RWPE2 (cell line): Measurements from ENCODE around the gene RPGRIP1L.
A peak's percentile ranks its signal among the peaks of the same experiment; 100 is the strongest.

Experiments used
- ATAC-seq: fragments of 200-7000 bp; cut with Tn5 transposase; 3 replicates; pipeline ENCODE4 v1.9.1; 2021; ENCODE audit warnings: low read depth
- DNase-seq: peaks from one replicate; pipeline ENCODE4 v3.0.0-alpha.2; 2020; ENCODE audit warnings: low spot score
- H3K27ac ChIP-seq: fragments of 450-650 bp; 2 replicates; pipeline ENCODE4 v1.5.1; 2017; ENCODE audit warnings: mild to moderate bottlenecking; ENCODE audit not compliant: poor library complexity, severe bottlenecking
- H3K27me3 ChIP-seq: fragments of 250-450 bp; sonication (Bioruptor Pico); 2 replicates; pipeline ENCODE4 v1.5.1; 2021; ENCODE audit warnings: mild to moderate bottlenecking, moderate library complexity; ENCODE audit not compliant: insufficient read depth, poor library complexity, severe bottlenecking
- H3K36me3 ChIP-seq: fragments of 250-450 bp; sonication (Bioruptor Pico); 2 replicates; pipeline ENCODE4 v1.5.1; 2020; ENCODE audit warnings: low read depth, mild to moderate bottlenecking, moderate library complexity
- H3K4me1 ChIP-seq: fragments of 250-450 bp; sonication (Bioruptor Pico); 2 replicates; pipeline ENCODE4 v1.5.1; 2021; ENCODE audit warnings: mild to moderate bottlenecking, moderate library complexity; ENCODE audit not compliant: insufficient read depth, poor library complexity, severe bottlenecking
- H3K4me3 ChIP-seq: fragments of 250-450 bp; sonication (Bioruptor Pico); 2 replicates; pipeline ENCODE4 v1.5.1; 2021; ENCODE audit warnings: mild to moderate bottlenecking, moderate library complexity; ENCODE audit not compliant: severe bottlenecking
- H3K9me3 ChIP-seq: fragments of 250-450 bp; sonication (Bioruptor Pico); 2 replicates; pipeline ENCODE4 v1.5.1; 2021; ENCODE audit warnings: mild to moderate bottlenecking, moderate library complexity; ENCODE audit not compliant: severe bottlenecking
- CTCF ChIP-seq: fragments of 450-650 bp; IDR thresholded peaks from one replicate; pipeline ENCODE4 v1.5.1; 2017; ENCODE audit warnings: mild to moderate bottlenecking, moderate library complexity; ENCODE audit not compliant: poor library complexity, severe bottlenecking

Gene RPGRIP1L

GRCh38 chr16:53740476-53740875, 36.8 kb upstream of the RPGRIP1L start:
- no peak overlapping the region for H3K4me3 ChIP-seq
- H3K9me3 ChIP-seq, result no peaks in the 10 kb centered on the region
- ATAC-seq, result no peak
- TF ChIP-seq CTCF, result no peak
- no peaks in the 10 kb centered on the region for H3K27me3 ChIP-seq
- peaks cover 25% of the 10 kb centered on the region for H3K4me1 ChIP-seq
- H3K27ac ChIP-seq, result no peak overlapping the region
- H3K36me3 ChIP-seq, result no peaks in the 10 kb centered on the region
- DNase-seq, result no peak

- no peaks in the 10 kb centered on the region for H3K27me3 ChIP-seq
- H3K36me3 ChIP-seq, result no peaks in the 10 kb centered on the region
- H3K9me3 ChIP-seq, result no peaks in the 10 kb centered on the region
- DNase-seq, result no peak
- ATAC-seq, result no peak
- no peak for TF ChIP-seq CTCF
- H3K4me1 ChIP-seq, result peaks cover 11% of the 10 kb centered on the region
- H3K27ac ChIP-seq, result no peak overlapping the region
- H3K4me3 ChIP-seq, result no peak overlapping the region
Measured at GRCh38 chr16:53737552-53737951, 33.9 kb upstream of the RPGRIP1L start.

- Histone ChIP-seq H3K27ac (no peak overlapping the region), H3K4me1 (peaks cover 7% of the 10 kb centered on the region), H3K36me3 (no peaks in the 10 kb centered on the region), H3K4me3 (no peak overlapping the region), H3K27me3 (no peaks in the 10 kb centered on the region), H3K9me3 (no peaks in the 10 kb centered on the region)
- ATAC-seq, result no peak
- no peak for TF ChIP-seq CTCF
- DNase-seq, result no peak
Measured at GRCh38 chr16:53736297-53736696, 32.6 kb upstream of the RPGRIP1L start.

GRCh38 chr16:53734908-53735307, 31.2 kb upstream of the RPGRIP1L start:
- no peak overlapping the region for H3K4me3 ChIP-seq
- H3K27me3 ChIP-seq, result no peaks in the 10 kb centered on the region
- H3K36me3 ChIP-seq, result no peaks in the 10 kb centered on the region
- H3K27ac ChIP-seq, result no peak overlapping the region
- ATAC-seq (no peak), DNase-seq (no peak)
- H3K9me3 ChIP-seq, result no peaks in the 10 kb centered on the region
- peaks cover 3% of the 10 kb centered on the region for H3K4me1 ChIP-seq
- no peak for TF ChIP-seq CTCF

GRCh38 chr16:53732296-53732929, 28.8 kb upstream of the RPGRIP1L start:
- ATAC-seq, result peak; percentile 53; the same call in 2 of the 3 replicates
- Histone ChIP-seq H3K4me3 (no peak overlapping the region), H3K27me3 (no peaks in the 10 kb centered on the region), H3K36me3 (no peaks in the 10 kb centered on the region), H3K4me1 (peaks cover 3% of the 10 kb centered on the region), H3K9me3 (no peaks in the 10 kb centered on the region), H3K27ac (no peak overlapping the region)
- no peak for DNase-seq
- TF ChIP-seq CTCF, result no peak
